ENCODE results near the gene RASSF4. TPM values are rescaled to one million over a fixed set of nuclear protein-coding genes. Genes with fewer than 3 reads are reported as not detected.

RASSF4 gene
- total RNA-seq, 1 experiment from 2014 or later: 11.5 TPM

- Histone ChIP-seq H3K27ac (ENCODE audit: insufficient read length, low read depth, low read length) (no peak overlapping the region), H3K4ac (ENCODE audit: low read depth, low read length) (no peak overlapping the region), H3K23me2 (ENCODE audit: insufficient read length, low read depth, low read length, poor library complexity, severe bottlenecking) (peaks cover 11% of the 10 kb centered on the region), H3K23ac (ENCODE audit: insufficient read length, low read depth, low read length) (no peak overlapping the region), H2BK12ac (ENCODE audit: insufficient read length, low read depth, low read length) (no peak overlapping the region), H3K56ac (ENCODE audit: insufficient read length, low read depth, low read length) (no peak overlapping the region), H2BK20ac (ENCODE audit: low read depth, low read length, poor library complexity, severe bottlenecking) (no peak overlapping the region), H3T11ph (ENCODE audit: low read length) (no peak overlapping the region), H4K5ac (ENCODE audit: insufficient read length, low read depth, low read length) (no peak overlapping the region), H3K4me1 (ENCODE audit: insufficient read depth, low read length) (peaks cover 15% of the 10 kb centered on the region), H3K14ac (ENCODE audit: insufficient read depth, low read length) (no peak overlapping the region), H4K91ac (ENCODE audit: insufficient read length, low read depth, low read length) (no peak overlapping the region), H3K79me2 (ENCODE audit: insufficient read depth, low read length) (no peaks in the 10 kb centered on the region), H3K9ac (ENCODE audit: extremely low read depth, insufficient read length, low read length) (no peak overlapping the region), H2AFZ (ENCODE audit: low read length) (no peak overlapping the region), H3K18ac (ENCODE audit: insufficient read length, low read depth, low read length) (no peak overlapping the region), H3K79me1 (ENCODE audit: insufficient read depth, low read depth, low read length, poor library complexity, severe bottlenecking) (no peaks in the 10 kb centered on the region), H2BK120ac (ENCODE audit: low read depth, low read length, poor library complexity, severe bottlenecking) (no peak overlapping the region), H2BK5ac (ENCODE audit: insufficient read length, low read length) (no peak overlapping the region), H3K4me2 (ENCODE audit: insufficient read depth, insufficient read length, low read length) (no peak overlapping the region), H2BK15ac (ENCODE audit: low read depth, low read length) (no peak overlapping the region), H4K20me1 (ENCODE audit: control insufficient read depth, insufficient read depth, insufficient read length) (no peaks in the 10 kb centered on the region), H2AK5ac (ENCODE audit: insufficient read length, low read length) (no peak overlapping the region), H4K8ac (replicated peaks; ENCODE audit: insufficient read length, low read depth, low read length) (no peak overlapping the region), H3K9me3 (ENCODE audit: control insufficient read depth, low read depth, low read length) (no peaks in the 10 kb centered on the region), H3K27me3 (ENCODE audit: insufficient read depth, low read length) (no peaks in the 10 kb centered on the region)
- peaks cover 45 to 46% of the 10 kb centered on the region in 2 experiments for H3K4me1 Mint-ChIP-seq
- peaks cover 13% of the 10 kb centered on the region for H3K27me3 Mint-ChIP-seq (ENCODE audit: low read depth)
- no peak overlapping the region for H3K4me3 Mint-ChIP-seq
- DNase-seq: no peak
- H3K27ac Mint-ChIP-seq: no peak overlapping the region; a peak in 1 of 7 replicates
- WGBS (ENCODE audit: extremely low coverage, insufficient read length, low lambda C conversion rate): no CpG with 5 or more reads among the region's 4 CpGs
- no peaks in the 10 kb centered on the region for H3K9me3 Mint-ChIP-seq
- TF ChIP-seq, protein P1, sequence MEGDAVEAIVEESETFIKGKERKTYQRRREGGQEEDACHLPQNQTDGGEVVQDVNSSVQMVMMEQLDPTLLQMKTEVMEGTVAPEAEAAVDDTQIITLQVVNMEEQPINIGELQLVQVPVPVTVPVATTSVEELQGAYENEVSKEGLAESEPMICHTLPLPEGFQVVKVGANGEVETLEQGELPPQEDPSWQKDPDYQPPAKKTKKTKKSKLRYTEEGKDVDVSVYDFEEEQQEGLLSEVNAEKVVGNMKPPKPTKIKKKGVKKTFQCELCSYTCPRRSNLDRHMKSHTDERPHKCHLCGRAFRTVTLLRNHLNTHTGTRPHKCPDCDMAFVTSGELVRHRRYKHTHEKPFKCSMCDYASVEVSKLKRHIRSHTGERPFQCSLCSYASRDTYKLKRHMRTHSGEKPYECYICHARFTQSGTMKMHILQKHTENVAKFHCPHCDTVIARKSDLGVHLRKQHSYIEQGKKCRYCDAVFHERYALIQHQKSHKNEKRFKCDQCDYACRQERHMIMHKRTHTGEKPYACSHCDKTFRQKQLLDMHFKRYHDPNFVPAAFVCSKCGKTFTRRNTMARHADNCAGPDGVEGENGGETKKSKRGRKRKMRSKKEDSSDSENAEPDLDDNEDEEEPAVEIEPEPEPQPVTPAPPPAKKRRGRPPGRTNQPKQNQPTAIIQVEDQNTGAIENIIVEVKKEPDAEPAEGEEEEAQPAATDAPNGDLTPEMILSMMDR (conservative IDR thresholded peaks at IDR 0.05): no peak
- H3K36me3 Mint-ChIP-seq (ENCODE audit: insufficient read depth in 1 of 3, low read depth in 3 of 3): peaks cover 5 to 18% (median 9%) of the 10 kb centered on the region in 3 experiments; a peak in 6 of 7 replicates
Observed at GRCh38 chr10:44956717-44957706, 2.6 kb upstream of the RASSF4 start.
